Gastrocnemius medialis (tissue), 4 donors: ENCODE measurements around the gene ARHGAP30. TPM values are rescaled to one million over a fixed set of nuclear protein-coding genes. Genes with fewer than 3 reads are reported as not detected.
"Not testable (repeated sequence)": the region's sequence is repeated elsewhere in the genome, so short reads cannot be mapped to it uniquely, and the experiment has no call there.

Source experiments
- ATAC-seq, 2 donors: fragments of 150-250 bp; one replicate each; pipeline ENCODE4 v1.9.1; 2016
- DNase-seq, 2 donors: peaks; one replicate each; pipeline ENCODE4 v3.0.0-alpha.2; 2019
- H3K27ac ChIP-seq, 4 donors: fragments of 200-600 bp; sonication (generic); 1 replicate in 1 of 4; 2 replicates in 3 of 4; pipeline ENCODE4 v1.5.1; 2016 to 2018; ENCODE audit warnings: mild to moderate bottlenecking in 2 of 4, moderate library complexity in 1 of 4
- H3K27me3 ChIP-seq, 3 donors: fragments of 200-600 bp; sonication (generic) in 2 of 3; 1 replicate in 1 of 3; 2 replicates in 2 of 3; pipeline versions ENCODE4 v1.5.1 to v1.6.0; 2016 to 2019; ENCODE audit warnings: mild to moderate bottlenecking in 1 of 3, moderate library complexity in 1 of 3
- H3K36me3 ChIP-seq, 2 donors: fragments of 200-600 bp; sonication (generic) in 1 of 2; one replicate each; pipeline ENCODE4 v1.5.1; 2017 to 2018
- H3K4me1 ChIP-seq, 2 donors: fragments of 200-600 bp; sonication (generic) in 1 of 2; one replicate each; pipeline ENCODE4 v1.5.1; 2016 to 2017; ENCODE audit warnings: mild to moderate bottlenecking in 2 of 2
- H3K4me3 ChIP-seq, 4 donors: fragments of 200-600 bp; sonication (generic) in 3 of 4; 1 replicate in 1 of 4; 2 replicates in 3 of 4; pipeline ENCODE4 v1.5.1; 2016 to 2019; ENCODE audit warnings: mild to moderate bottlenecking in 2 of 4
- H3K9me3 ChIP-seq, 3 donors: fragments of 200-600 bp; sonication (generic) in 2 of 3; 1 replicate in 1 of 3; 2 replicates in 2 of 3; pipeline ENCODE4 v1.5.1; 2016 to 2019
- CTCF ChIP-seq, 5 experiments: fragments of 450-650 bp in 3 of 5; fragments of 200-600 bp in 2 of 5; sonication (generic) in 2 of 5; IDR thresholded peaks in 4 of 5; conservative IDR thresholded peaks in 1 of 5; 1 replicate in 4 of 5; 2 replicates in 1 of 5; pipeline ENCODE4 v1.5.1; 2016 to 2019; ENCODE audit warnings: antibody characterized with exemption in 5 of 5, mild to moderate bottlenecking in 3 of 5, moderate library complexity in 3 of 5
- POLR2A ChIP-seq, 2 donors: fragments of 450-650 bp; IDR thresholded peaks; one replicate each; pipeline ENCODE4 v1.6.1; 2017; ENCODE audit warnings: antibody characterized with exemption in 2 of 2, mild to moderate bottlenecking in 2 of 2, moderate library complexity in 2 of 2
- in situ Hi-C, 4 donors: fragments of 200-750 bp; cut with MboI; loops; one replicate each; pipeline versions ENCODE4 v1.15.0 to v1.8.0; 2017; ENCODE audit warnings: low sequenced_read_pairs in 4 of 4
- intact Hi-C: fragments of 100-400 bp; cut with DNase I; formaldehyde crosslinking; loops from one replicate; pipeline ENCODE4 v1.15.1; 2023; ENCODE audit warnings: low total_unique reads
- total RNA-seq, 4 donors: library from RNA; depleted of rRNA; stranded (reverse); fragments of >200 nt; gene quantifications; one replicate each; pipeline versions ENCODE4 v1.1.0 to v1.2.3, GENCODE V29; 2016

ARHGAP30 gene
- total RNA-seq, 4 donors from 2014 or later, result 0.61 to 1.6 (median 1.0) TPM

GRCh38 chr1:161070761-161071160 is 1.1 kb upstream of the ARHGAP30 start:
- H3K4me3 ChIP-seq, result no peak overlapping the region
- in situ Hi-C loops (no loop called here), intact Hi-C loops (no loop called here)
- no peak for ATAC-seq
- H3K27ac ChIP-seq, result no peak overlapping the region
- no peaks in the 10 kb centered on the region for H3K4me1 ChIP-seq
- TF ChIP-seq CTCF (IDR thresholded peaks at IDR 0.05 in 4 of 5, conservative IDR thresholded peaks at IDR 0.05 in 1 of 5) (no peak), POLR2A (IDR thresholded peaks at IDR 0.05) (no peak)
- H3K27me3 ChIP-seq, result no peaks in the 10 kb centered on the region
- no peak for DNase-seq
- no peaks in the 10 kb centered on the region for H3K36me3 ChIP-seq
- H3K9me3 ChIP-seq, result no peaks in the 10 kb centered on the region

- ATAC-seq (no peak), DNase-seq (no peak)
- H3K27ac ChIP-seq, result peak overlapping the region in 2 of 4 donors; percentile 9 to 34
- in situ Hi-C loops (no loop called here), intact Hi-C loops (no loop called here)
- peaks cover 0 to 10% (median 0%) of the 10 kb centered on the region in 3 donors for H3K27me3 ChIP-seq
- H3K4me1 ChIP-seq, result no peaks in the 10 kb centered on the region
- no peaks in the 10 kb centered on the region for H3K9me3 ChIP-seq
- no peaks in the 10 kb centered on the region for H3K36me3 ChIP-seq
- peak overlapping the region in 1 of 4 donors; percentile 41 for H3K4me3 ChIP-seq
- TF ChIP-seq CTCF (IDR thresholded peaks at IDR 0.05 in 4 of 5, conservative IDR thresholded peaks at IDR 0.05 in 1 of 5) (no peak), POLR2A (IDR thresholded peaks at IDR 0.05) (no peak)
These were observed 450 bp downstream of the ARHGAP30 start for GRCh38 chr1:161069241-161069640.

- H3K4me1 ChIP-seq, result no peaks in the 10 kb centered on the region
- no peaks in the 10 kb centered on the region for H3K36me3 ChIP-seq
- peaks cover 0 to 10% (median 0%) of the 10 kb centered on the region in 3 donors for H3K27me3 ChIP-seq
- TF ChIP-seq POLR2A (IDR thresholded peaks at IDR 0.05) (no peak), CTCF (IDR thresholded peaks at IDR 0.05 in 4 of 5, conservative IDR thresholded peaks at IDR 0.05 in 1 of 5) (no peak)
- in situ Hi-C loops (no loop called here), intact Hi-C loops (no loop called here)
- peak overlapping the region in 1 of 4 donors; percentile 41 for H3K4me3 ChIP-seq
- H3K27ac ChIP-seq, result peak overlapping the region in 1 of 4 donors; percentile 34
- DNase-seq (peak; percentile 37 to 49), ATAC-seq (no peak)
- H3K9me3 ChIP-seq, result no peaks in the 10 kb centered on the region
These were observed 1.1 kb downstream of the ARHGAP30 start for GRCh38 chr1:161068306-161069234.

- intact Hi-C loops, result no loop called here
- H3K4me3 ChIP-seq, result no peak overlapping the region
- H3K36me3 ChIP-seq, result no peaks in the 10 kb centered on the region
- H3K4me1 ChIP-seq, result no peaks in the 10 kb centered on the region
- ATAC-seq, result no peak
- no peak for DNase-seq
- in situ Hi-C loops, result no loop called here
- TF ChIP-seq CTCF (IDR thresholded peaks at IDR 0.05 in 4 of 5, conservative IDR thresholded peaks at IDR 0.05 in 1 of 5) (no peak), POLR2A (IDR thresholded peaks at IDR 0.05) (no peak)
- H3K9me3 ChIP-seq, result no peaks in the 10 kb centered on the region
- H3K27me3 ChIP-seq, result peaks cover 0 to 10% (median 0%) of the 10 kb centered on the region in 3 donors
- H3K27ac ChIP-seq, result no peak overlapping the region
These were observed 3.0 kb downstream of the ARHGAP30 start for GRCh38 chr1:161066694-161067093.

- H3K27me3 ChIP-seq, in situ Hi-C loops, H3K4me1 ChIP-seq: not testable (repeated sequence)
These were observed 4.0 kb downstream of the ARHGAP30 start for GRCh38 chr1:161065681-161066080.

GRCh38 chr1:161063936-161064335 is 5.8 kb downstream of the ARHGAP30 start:
- H3K4me3 ChIP-seq, DNase-seq, intact Hi-C loops, H3K27ac ChIP-seq, H3K9me3 ChIP-seq, H3K36me3 ChIP-seq, ATAC-seq, in situ Hi-C loops, H3K4me1 ChIP-seq, H3K27me3 ChIP-seq: not testable (repeated sequence)

More at GRCh38 chr1:161065681-161066080, 4.0 kb downstream of the ARHGAP30 start:
- intact Hi-C loops, H3K27ac ChIP-seq, ATAC-seq, H3K9me3 ChIP-seq, H3K4me3 ChIP-seq, H3K36me3 ChIP-seq, DNase-seq: not testable (repeated sequence)
